H1 (cell line): Measurements from ENCODE around the gene DNAH10. TPM values are rescaled to one million over a fixed set of nuclear protein-coding genes. Genes with fewer than 3 reads are reported as not detected.

Source experiments
- CTCF ChIA-PET: fragments of 300-600 bp; sonication (Branson Sonifier 250); formaldehyde crosslinking; loops from one replicate; lab custom pipeline; 2021; ENCODE audit not compliant: partially characterized antibody; lab: Charles Lee
- POLR2A ChIA-PET: fragments of 300-600 bp; sonication (Branson Sonifier 250); formaldehyde crosslinking; loops from one replicate; lab custom pipeline; 2021; ENCODE audit warnings: inconsistent platforms; ENCODE audit not compliant: partially characterized antibody; lab: Charles Lee
- DNase-seq, 2 experiments: peaks; one replicate each; pipeline versions ENCODE4 v3.0.0 to v3.0.0-alpha.2; 2010 to 2022; ENCODE audit warnings: low spot score in 2 of 2, low read depth in 1 of 2, mixed read lengths in 1 of 2
- FAIRE-seq: peaks from 2 replicates; lab custom pipeline; 2011; peaks lifted over from hg19 to GRCh38; lab: Jason Lieb, UNC
- H2AFZ ChIP-seq: 2 replicates; pipeline ENCODE4 v1.8.1; 2012; ENCODE audit warnings: low read length, inconsistent platforms
- H2AK5ac ChIP-seq: 2 replicates; pipeline ENCODE4 v1.6.1; 2013; ENCODE audit warnings: low read depth, low read length
- H2BK120ac ChIP-seq: replicated peaks from 2 replicates; pipeline ENCODE3; 2013; ENCODE audit warnings: low read depth, low read length, inconsistent platforms
- H2BK12ac ChIP-seq: 2 replicates; pipeline ENCODE4 v1.6.1; 2013; ENCODE audit warnings: low read depth, low read length
- H2BK15ac ChIP-seq: 2 replicates; pipeline ENCODE4 v1.6.1; 2013; ENCODE audit warnings: low read length
- H2BK20ac ChIP-seq: 2 replicates; pipeline ENCODE4 v1.6.1; 2013; ENCODE audit warnings: low read length
- H2BK5ac ChIP-seq: 2 replicates; pipeline ENCODE4 v1.6.1; 2013; ENCODE audit warnings: low read depth, low read length
- H3K14ac ChIP-seq: 2 replicates; pipeline ENCODE4 v1.6.1; 2013; ENCODE audit warnings: inconsistent platforms; ENCODE audit not compliant: insufficient read length
- H3K18ac ChIP-seq: 2 replicates; pipeline ENCODE4 v1.6.1; 2013; ENCODE audit warnings: low read length; ENCODE audit errors: extremely low read depth
- H3K23ac ChIP-seq: 2 replicates; pipeline ENCODE4 v1.6.1; 2013; ENCODE audit warnings: inconsistent platforms; ENCODE audit not compliant: insufficient read length
- H3K23me2 ChIP-seq: 2 replicates; pipeline ENCODE4 v1.6.1; 2013; ENCODE audit warnings: low read depth, low read length
- H3K27ac ChIP-seq: 2 replicates; pipeline ENCODE4 v1.6.1; 2011; ENCODE audit warnings: low read depth, low read length, inconsistent platforms
- H3K27me3 ChIP-seq, 4 experiments: replicated peaks in 1 of 4; 1 replicate in 1 of 4; 2 replicates in 3 of 4; pipeline versions ENCODE4 v1.6.1 to v1.8.1; 2011 to 2013; ENCODE audit warnings: low read length in 3 of 4, mild to moderate bottlenecking in 3 of 4, inconsistent platforms in 2 of 4, mixed read lengths in 2 of 4, moderate library complexity in 1 of 4; ENCODE audit not compliant: control insufficient read depth in 3 of 4, insufficient read depth in 3 of 4; ENCODE audit errors: extremely low read depth in 1 of 4
- H3K36me3 ChIP-seq, 4 experiments: 2 replicates each; pipeline versions ENCODE4 v1.6.1 to v1.8.1; 2011 to 2013; ENCODE audit warnings: mild to moderate bottlenecking in 4 of 4, low read length in 3 of 4, moderate library complexity in 2 of 4, control low read depth in 1 of 4, inconsistent platforms in 1 of 4; ENCODE audit not compliant: insufficient read depth in 4 of 4, control insufficient read depth in 2 of 4
- H3K4ac ChIP-seq: replicated peaks from 2 replicates; pipeline ENCODE3; 2013; ENCODE audit warnings: low read length, low read depth, mixed read lengths, inconsistent platforms; ENCODE audit not compliant: insufficient read length
- H3K4me1 ChIP-seq, 4 experiments: replicated peaks in 1 of 4; 1 replicate in 1 of 4; 2 replicates in 3 of 4; pipeline versions ENCODE4 v1.6.1 to v1.8.1; 2011 to 2013; ENCODE audit warnings: low read length in 3 of 4, inconsistent platforms in 2 of 4, mixed read lengths in 1 of 4; ENCODE audit not compliant: insufficient read depth in 4 of 4, control insufficient read depth in 3 of 4
- H3K4me2 ChIP-seq, 2 experiments: 2 replicates each; pipeline versions ENCODE4 v1.6.1 to v1.8.1; 2011 to 2013; ENCODE audit warnings: low read depth in 2 of 2, low read length in 2 of 2, control low read depth in 1 of 2, inconsistent platforms in 1 of 2, mild to moderate bottlenecking in 1 of 2; ENCODE audit not compliant: insufficient read depth in 1 of 2
- H3K4me3 ChIP-seq, 4 experiments: fragments of 200-600, 300-600 bp in 1 of 4; sonication (generic), shearing (Covaris generic), sonication (Bioruptor Twin) in 1 of 4; 2 replicates each; pipeline versions ENCODE4 v1.5.1 to v1.8.1; 2011 to 2016; ENCODE audit warnings: low read length in 4 of 4, low read depth in 3 of 4, control low read depth in 2 of 4, inconsistent platforms in 2 of 4, mild to moderate bottlenecking in 2 of 4, mixed read lengths in 1 of 4, moderate library complexity in 1 of 4; ENCODE audit not compliant: insufficient read depth in 2 of 4; ENCODE audit errors: extremely low read depth in 1 of 4
- H3K56ac ChIP-seq: replicated peaks from 2 replicates; pipeline ENCODE3; 2013; ENCODE audit warnings: low read depth, mild to moderate bottlenecking, mixed read lengths, low read length, inconsistent platforms; ENCODE audit not compliant: insufficient read length
- H3K79me1 ChIP-seq: 2 replicates; pipeline ENCODE4 v1.6.1; 2013; ENCODE audit warnings: low read depth, low read length, control low read depth
- H3K79me2 ChIP-seq, 2 experiments: 2 replicates each; pipeline versions ENCODE4 v1.6.1 to v1.8.1; 2012 to 2013; ENCODE audit warnings: low read length in 2 of 2, mild to moderate bottlenecking in 2 of 2, inconsistent platforms in 1 of 2; ENCODE audit not compliant: insufficient read depth in 2 of 2, control insufficient read depth in 1 of 2
- H3K9ac ChIP-seq, 4 experiments: replicated peaks in 1 of 4; 1 replicate in 1 of 4; 2 replicates in 3 of 4; pipeline versions ENCODE4 v1.6.1 to v1.8.1; 2011 to 2013; ENCODE audit warnings: low read depth in 3 of 4, low read length in 3 of 4, control low read depth in 2 of 4, mild to moderate bottlenecking in 2 of 4, moderate library complexity in 2 of 4, inconsistent platforms in 1 of 4; ENCODE audit errors: extremely low read depth in 1 of 4
- H3K9me3 ChIP-seq, 2 experiments: 2 replicates each; pipeline versions ENCODE4 v1.6.1 to v1.8.1; 2012 to 2013; ENCODE audit warnings: mild to moderate bottlenecking in 2 of 2, moderate library complexity in 2 of 2, control low read depth in 1 of 2, inconsistent platforms in 1 of 2, low read depth in 1 of 2, low read length in 1 of 2, mixed read lengths in 1 of 2; ENCODE audit not compliant: insufficient read depth in 2 of 2
- H4K20me1 ChIP-seq, 2 experiments: replicated peaks in 1 of 2; 2 replicates each; pipeline versions ENCODE3 to v1.8.1; 2011 to 2013; ENCODE audit warnings: inconsistent platforms in 2 of 2, low read length in 2 of 2, mild to moderate bottlenecking in 1 of 2; ENCODE audit not compliant: insufficient read depth in 2 of 2, control insufficient read depth in 1 of 2
- H4K5ac ChIP-seq: 2 replicates; pipeline ENCODE4 v1.6.1; 2013; ENCODE audit warnings: low read length, low read depth, mixed read lengths, inconsistent platforms; ENCODE audit not compliant: insufficient read length
- H4K8ac ChIP-seq: 2 replicates; pipeline ENCODE4 v1.8.0; 2013; ENCODE audit warnings: mild to moderate bottlenecking, moderate library complexity, low read length, inconsistent platforms; ENCODE audit not compliant: insufficient read depth; ENCODE audit errors: extremely low read depth
- H4K91ac ChIP-seq: replicated peaks from 2 replicates; pipeline ENCODE3; 2013; ENCODE audit warnings: low read length, mixed read lengths, inconsistent platforms; ENCODE audit not compliant: insufficient read length
- CBX8 ChIP-seq: fragments of 300-800, 300-1000 bp; sonication (generic); IDR thresholded peaks from 2 replicates; pipeline ENCODE4 v1.7.1; 2016; ENCODE audit warnings: low read depth, low read length, borderline replicate concordance
- POLR2AphosphoS5 ChIP-seq: IDR thresholded peaks from 2 replicates; pipeline ENCODE4 v1.6.1; 2011; ENCODE audit warnings: low read depth, low read length
- RBBP5 ChIP-seq: IDR thresholded peaks from 2 replicates; pipeline ENCODE4 v1.7.1; 2012; ENCODE audit warnings: low read depth, mild to moderate bottlenecking, inconsistent platforms, low read length, moderate library complexity, borderline replicate concordance
- SRF ChIP-seq: IDR thresholded peaks from 2 replicates; pipeline ENCODE4 v1.6.1; 2011; ENCODE audit warnings: mild to moderate bottlenecking, low read depth, low read length, moderate library complexity
- WGBS, 2 experiments: shearing (Covaris generic) in 1 of 2; methylation state at CpG; one replicate each; pipeline versions ENCODE4 v1.1.6 to v1.1.7; 2013 to 2015; ENCODE audit warnings: low lambda C conversion rate in 2 of 2, mixed read lengths in 2 of 2, inconsistent platforms in 1 of 2, low coverage in 1 of 2, missing lambda C conversion rate in 1 of 2; ENCODE audit not compliant: insufficient replicate concordance in 2 of 2, insufficient coverage in 1 of 2, insufficient read length in 1 of 2; ENCODE audit errors: extremely low coverage in 1 of 2, missing lambda C conversion rate in 1 of 2; 5-methylcytosine and 5-hydroxymethylcytosine counted together
- polyA plus RNA-seq, 7 experiments: library from polyadenylated mRNA; depleted of rRNA in 3 of 7; stranded (reverse) in 5 of 7; unstranded in 2 of 7; fragments of >200 nt in 5 of 7; fragments of 200-250 nt in 2 of 7; gene quantifications; 1 replicate in 5 of 7; 2 replicates in 1 of 7; 4 replicates in 1 of 7; pipeline versions ENCODE4 v1.2.1 to v1.2.3, GENCODE V29; 2011 to 2013; ENCODE audit warnings: missing spikeins in 2 of 7, mixed read lengths in 2 of 7
- total RNA-seq: library from RNA; stranded (reverse); fragmentation: NEBNext Ultra II Directional; extraction: Animal tissue kit (Norgen Biotek cat#: 25700); gene quantifications from 2 replicates; pipeline ENCODE4 v1.2.1, GENCODE V29; 2021

DNAH10 gene
- total and polyA plus RNA-seq, 2 of the 8 experiments (the other 6 are each of a cell fraction or from before 2014, with no cell fraction given): 0.02 to 0.24 TPM

GRCh38 chr12:123958876-123959275 lies 196.8 kb downstream of the DNAH10 start:
- Histone ChIP-seq H3K79me2 (no peaks in the 10 kb centered on the region), H3K79me1 (no peaks in the 10 kb centered on the region), H3K27me3 (peaks cover 17 to 51% (median 35%) of the 10 kb centered on the region in 4 experiments), H3K23ac (no peak overlapping the region), H3K4ac (no peak overlapping the region), H3K56ac (no peak overlapping the region), H3K4me3 (no peak overlapping the region)
- TF ChIP-seq CBX8 (no peak), SRF (no peak), RBBP5 (no peak), POLR2AphosphoS5 (no peak)
- TF ChIP-seq, all 59 proteins: peak for 0
- Histone ChIP-seq H2BK20ac (no peak overlapping the region), H2AK5ac (no peak overlapping the region), H2BK5ac (no peak overlapping the region), H3K18ac (no peak overlapping the region), H4K5ac (no peak overlapping the region), H3K14ac (no peak overlapping the region), H2BK12ac (no peak overlapping the region), H4K20me1 (peaks cover 6 to 7% of the 10 kb centered on the region in 2 experiments), H3K27ac (no peak overlapping the region), H4K8ac (no peak overlapping the region), H2BK15ac (no peak overlapping the region), H3K4me2 (no peak overlapping the region), H3K9ac (no peak overlapping the region), H3K4me1 (no peaks in the 10 kb centered on the region), H3K9me3 (no peaks in the 10 kb centered on the region), H2AFZ (no peak overlapping the region), H3K23me2 (no peaks in the 10 kb centered on the region), H4K91ac (no peak overlapping the region), H3K36me3 (no peaks in the 10 kb centered on the region), H2BK120ac (no peak overlapping the region)
- DNase-seq (no peak), FAIRE-seq (no peak)
- 76% methylated on average over 9 of the region's 9 CpGs; no CpG with 5 or more reads in 1 of the 2 experiments for WGBS, 2 experiments
- POLR2A ChIA-PET: no interaction called here
- CTCF ChIA-PET: interaction anchor here (0.9 to 2.6 kb wide), 4 partner anchors 13 to 552 kb away, joined by 3 to 8 read pairs (median 6); no protein-coding TSS in a partner anchor
